HG02763 (cell line): ENCODE results near the gene TASOR.
"Not testable (repeated sequence)": the region's sequence is repeated elsewhere in the genome, so short reads cannot be mapped to it uniquely, and the experiment has no call there.

ENCODE experiments used
- ATAC-seq: cut with Tn5 transposase; IDR thresholded peaks from one replicate; pipeline ENCODE4 v1.9.1; 2021; ENCODE audit warnings: mild to moderate bottlenecking, moderate library complexity; ENCODE audit not compliant: unreplicated experiment

Gene TASOR

GRCh38 chr3:56683122-56683817 is at the start of gene TASOR:
TSS of gene TASOR (minus strand) at chr3:56683265. CDS start at chr3:56683006, 259 bp downstream.
- peak; percentile 68 for ATAC-seq

- no peak for ATAC-seq
Observed at GRCh38 chr3:56732109-56732508, 49.0 kb upstream of the TASOR start.

DNA sequence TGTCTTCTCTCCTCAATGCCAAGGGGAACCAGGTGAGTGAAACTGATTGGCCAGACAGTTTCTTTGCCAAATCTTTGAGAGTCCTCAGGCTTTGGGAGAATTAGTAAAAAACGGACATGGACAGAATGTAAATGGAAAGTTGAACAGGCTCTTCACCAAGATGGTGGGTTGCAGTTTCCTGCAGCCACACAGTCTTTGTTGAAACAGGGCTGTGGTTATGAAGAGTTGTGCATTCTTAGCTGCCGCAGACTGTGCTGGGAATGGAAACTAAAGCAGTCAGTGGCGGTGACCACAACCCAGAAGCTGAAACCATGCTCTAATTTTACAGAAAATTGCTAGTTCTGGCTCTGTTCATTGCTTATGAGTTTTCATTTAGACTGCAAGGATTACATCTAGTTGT is 42.1 kb upstream of the TASOR start:
- ATAC-seq: peak; percentile 96

GRCh38 chr3:56724676-56725075 is 41.6 kb upstream of the TASOR start:
- ATAC-seq: no peak

- no peak for ATAC-seq
Observed at GRCh38 chr3:56720849-56721248, 37.8 kb upstream of the TASOR start.

- ATAC-seq: not testable (repeated sequence)
Observed at GRCh38 chr3:56718809-56719208, 35.7 kb upstream of the TASOR start.

DNA sequence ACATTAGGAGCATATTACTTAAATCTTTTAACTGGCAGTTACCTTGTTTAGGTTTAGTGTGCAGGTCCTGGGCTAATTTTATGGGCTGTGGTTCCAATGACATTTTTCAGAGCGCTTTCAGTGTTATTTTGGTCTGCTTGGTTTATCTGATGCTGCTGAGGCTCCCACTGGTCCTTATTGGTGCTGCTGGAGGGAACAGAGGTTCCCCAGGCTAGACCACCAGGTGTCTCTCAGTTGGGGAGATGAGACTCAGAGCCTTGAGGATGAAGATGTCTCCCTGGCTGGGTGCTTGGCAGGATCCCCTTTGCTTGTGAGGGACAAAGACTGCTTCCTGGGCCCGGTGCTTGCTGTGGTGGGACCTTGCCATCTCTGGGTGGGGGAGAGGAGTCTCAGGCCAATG is 28.3 kb upstream of the TASOR start:
- ATAC-seq: no peak

DNA sequence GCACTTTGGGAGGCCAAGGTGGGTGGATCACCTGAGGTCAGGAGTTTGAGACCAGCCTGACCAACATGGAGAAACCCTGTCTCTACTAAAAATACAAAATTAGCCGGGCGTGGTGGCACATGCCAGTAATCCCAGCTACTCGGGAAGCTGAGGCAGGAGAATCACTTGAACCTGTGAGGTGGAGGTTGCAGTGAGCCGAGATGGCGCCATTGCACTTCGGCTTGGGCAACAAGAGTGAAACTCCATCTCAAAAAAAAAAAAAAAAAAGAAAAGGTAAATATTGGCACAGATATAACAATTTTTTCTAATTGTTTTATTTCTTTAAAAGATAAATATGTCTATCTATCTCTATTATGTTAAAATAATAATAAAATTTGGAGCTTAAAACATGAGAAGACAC is 24.3 kb upstream of the TASOR start:
- ATAC-seq: not testable (repeated sequence)

DNA sequence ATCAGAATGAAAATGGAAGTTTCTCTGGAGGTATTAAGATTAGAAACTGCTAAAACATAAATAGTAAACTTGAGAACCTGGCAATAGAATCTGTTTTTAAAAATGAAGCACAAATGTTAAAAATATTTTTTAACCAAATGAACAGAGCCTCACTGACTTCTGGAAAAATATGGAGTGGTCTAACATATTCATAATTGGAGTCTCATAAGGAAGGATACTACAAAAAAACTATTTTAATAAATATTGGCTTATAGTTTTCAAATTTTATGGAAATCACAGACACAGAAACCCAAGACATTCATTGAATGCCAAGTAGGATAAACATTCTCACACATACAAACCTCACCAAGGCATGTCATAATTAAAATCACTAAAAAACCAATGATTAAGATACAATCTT is 23.6 kb upstream of the TASOR start:
- ATAC-seq: no peak

GRCh38 chr3:56704706-56705105 is 21.6 kb upstream of the TASOR start:
- no peak for ATAC-seq

- no peak for ATAC-seq
Observed at GRCh38 chr3:56702490-56703315, 19.6 kb upstream of the TASOR start.

DNA sequence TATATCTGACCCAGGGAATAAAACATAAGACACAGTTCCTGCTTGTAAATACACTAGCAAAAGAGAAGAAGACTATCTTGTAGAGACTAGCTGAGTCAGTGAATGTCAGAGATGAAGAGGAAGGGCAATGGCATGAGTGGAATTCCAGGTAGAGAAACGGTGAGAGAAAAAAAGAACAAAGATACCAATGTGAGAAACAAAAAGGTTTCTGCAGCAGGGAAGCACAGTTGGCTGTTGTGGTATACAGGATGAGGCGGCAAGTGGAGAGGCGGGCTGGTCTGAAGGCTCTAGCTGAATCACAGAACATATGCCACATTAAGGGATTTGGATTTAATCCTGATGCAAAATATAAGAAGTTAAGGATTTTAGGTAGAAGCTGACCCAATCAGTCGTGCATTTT is 17.1 kb upstream of the TASOR start:
- no peak for ATAC-seq

DNA sequence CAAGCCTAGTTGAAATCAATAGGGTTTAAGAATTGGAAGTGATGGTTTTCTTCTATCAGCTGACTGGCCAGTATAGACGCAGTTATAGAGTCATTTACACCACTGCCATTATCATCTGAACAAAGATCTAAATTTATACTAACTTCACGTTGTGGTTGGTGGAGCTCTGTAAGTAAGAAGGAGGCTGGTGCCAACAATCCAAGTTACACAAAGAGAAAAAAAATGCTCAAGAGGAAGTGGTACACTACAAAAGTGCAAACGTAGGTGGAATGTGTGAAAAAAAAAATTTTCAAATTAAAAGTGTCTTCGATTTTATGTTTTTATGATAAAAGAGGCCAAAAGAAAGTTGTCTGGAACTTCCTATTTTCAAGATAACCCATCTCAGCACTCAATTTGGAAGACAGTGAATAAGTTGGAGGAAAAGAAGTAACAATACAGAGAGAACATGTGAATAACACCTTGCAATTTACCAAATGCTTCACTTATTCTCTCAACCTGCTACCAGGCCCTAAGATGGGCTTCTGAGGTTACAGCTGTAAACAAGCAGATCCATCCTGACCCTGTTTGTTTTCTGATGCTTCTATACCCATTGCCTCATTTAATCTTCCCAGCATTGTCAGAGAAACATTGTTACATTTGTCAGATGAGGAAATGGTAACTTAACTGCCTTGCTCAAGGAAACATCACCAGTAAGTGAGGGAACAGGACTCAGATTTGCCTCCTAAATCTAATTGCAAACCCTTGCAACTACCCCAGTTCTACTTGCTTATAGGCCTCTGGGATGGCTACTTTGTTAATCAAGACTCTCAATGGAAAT is 12.0 kb upstream of the TASOR start:
- no peak for ATAC-seq

GRCh38 chr3:56693750-56694149 is 10.7 kb upstream of the TASOR start:
- ATAC-seq: no peak

- ATAC-seq: peak; percentile 78
Observed at GRCh38 chr3:56692520-56693433, 9.7 kb upstream of the TASOR start.

- ATAC-seq: not testable (repeated sequence)
Observed at GRCh38 chr3:56692001-56692365, 8.9 kb upstream of the TASOR start.

DNA sequence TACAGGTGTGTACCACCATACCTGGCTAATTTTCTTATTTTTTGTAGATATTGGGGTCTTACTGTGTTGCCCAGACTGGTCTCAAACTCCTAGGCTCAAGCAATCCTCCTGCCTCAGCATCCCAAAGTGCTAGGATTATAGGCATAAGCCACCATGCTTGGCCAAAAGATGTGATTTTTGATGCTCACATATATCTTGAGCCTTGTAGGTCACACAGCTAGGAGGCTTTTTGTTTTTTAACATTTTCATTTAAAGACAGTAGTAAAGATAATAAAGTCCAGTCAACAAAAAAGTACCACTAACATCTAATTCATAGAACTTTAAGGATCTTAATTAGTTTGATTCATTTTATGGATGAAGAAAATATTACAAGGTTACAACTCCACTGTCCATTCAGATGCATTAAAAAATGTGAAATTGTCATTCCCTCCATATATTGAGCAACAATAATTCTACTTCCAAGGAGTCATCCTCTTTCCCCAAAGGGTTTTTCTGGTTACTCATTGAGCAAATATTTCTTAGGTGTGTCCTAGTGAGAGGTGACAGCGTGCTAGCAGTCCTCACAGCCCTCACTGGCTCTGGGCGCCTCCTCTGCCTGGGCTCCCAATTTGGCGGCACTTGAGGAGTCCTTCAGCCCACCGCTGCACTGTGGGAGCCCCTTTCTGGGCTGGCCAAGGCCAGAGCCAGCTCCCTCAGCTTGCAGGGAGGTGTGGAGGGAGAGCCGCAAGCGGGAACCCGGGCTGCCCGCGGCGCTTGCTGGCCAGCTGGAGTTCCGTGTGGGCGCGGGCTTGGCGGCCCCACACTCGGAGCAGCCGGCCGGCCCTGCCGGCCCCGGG is 8.3 kb upstream of the TASOR start:
- ATAC-seq: no peak

- no peak for ATAC-seq
Observed at GRCh38 chr3:56689303-56689702, 6.2 kb upstream of the TASOR start.

DNA sequence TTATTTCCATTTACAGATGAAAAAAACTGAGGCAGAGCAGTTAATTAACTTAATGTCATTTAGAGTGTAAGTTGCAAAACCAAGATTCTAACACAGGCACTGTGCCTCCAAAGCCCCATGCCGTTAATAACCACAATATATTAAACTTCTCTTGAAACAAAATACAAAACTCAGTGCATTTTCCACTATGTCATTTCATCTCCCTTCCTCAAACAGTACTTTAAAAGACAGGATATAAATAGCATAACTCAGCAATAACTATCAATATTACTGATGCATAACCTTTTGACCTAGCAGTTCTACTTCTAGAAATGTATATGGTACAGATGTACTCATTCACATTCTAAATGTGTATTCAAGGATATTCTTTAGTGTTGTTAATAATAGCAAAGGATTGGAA is 5.1 kb upstream of the TASOR start:
- ATAC-seq: no peak

- ATAC-seq: no peak
Observed at GRCh38 chr3:56684029-56684428, 964 bp upstream of the TASOR start.
